H1 (cell line): Measurements from ENCODE around the gene FAM120A. TPM values are rescaled to one million over a fixed set of nuclear protein-coding genes. Genes with fewer than 3 reads are reported as not detected.

Experiments
- CTCF ChIA-PET: fragments of 300-600 bp; sonication (Branson Sonifier 250); formaldehyde crosslinking; loops from one replicate; lab custom pipeline; 2021; ENCODE audit not compliant: partially characterized antibody; lab: Charles Lee
- POLR2A ChIA-PET: fragments of 300-600 bp; sonication (Branson Sonifier 250); formaldehyde crosslinking; loops from one replicate; lab custom pipeline; 2021; ENCODE audit warnings: inconsistent platforms; ENCODE audit not compliant: partially characterized antibody; lab: Charles Lee
- DNase-seq, 2 experiments: peaks; one replicate each; pipeline versions ENCODE4 v3.0.0 to v3.0.0-alpha.2; 2010 to 2022; ENCODE audit warnings: low spot score in 2 of 2, low read depth in 1 of 2, mixed read lengths in 1 of 2
- FAIRE-seq: peaks from 2 replicates; lab custom pipeline; 2011; peaks lifted over from hg19 to GRCh38; lab: Jason Lieb, UNC
- H2AFZ ChIP-seq: 2 replicates; pipeline ENCODE4 v1.8.1; 2012; ENCODE audit warnings: low read length, inconsistent platforms
- H2AK5ac ChIP-seq: 2 replicates; pipeline ENCODE4 v1.6.1; 2013; ENCODE audit warnings: low read depth, low read length
- H2BK120ac ChIP-seq: replicated peaks from 2 replicates; pipeline ENCODE3; 2013; ENCODE audit warnings: low read depth, low read length, inconsistent platforms
- H2BK12ac ChIP-seq: 2 replicates; pipeline ENCODE4 v1.6.1; 2013; ENCODE audit warnings: low read depth, low read length
- H2BK15ac ChIP-seq: 2 replicates; pipeline ENCODE4 v1.6.1; 2013; ENCODE audit warnings: low read length
- H2BK20ac ChIP-seq: 2 replicates; pipeline ENCODE4 v1.6.1; 2013; ENCODE audit warnings: low read length
- H2BK5ac ChIP-seq: 2 replicates; pipeline ENCODE4 v1.6.1; 2013; ENCODE audit warnings: low read depth, low read length
- H3K14ac ChIP-seq: 2 replicates; pipeline ENCODE4 v1.6.1; 2013; ENCODE audit warnings: inconsistent platforms; ENCODE audit not compliant: insufficient read length
- H3K18ac ChIP-seq: 2 replicates; pipeline ENCODE4 v1.6.1; 2013; ENCODE audit warnings: low read length; ENCODE audit errors: extremely low read depth
- H3K23ac ChIP-seq: 2 replicates; pipeline ENCODE4 v1.6.1; 2013; ENCODE audit warnings: inconsistent platforms; ENCODE audit not compliant: insufficient read length
- H3K23me2 ChIP-seq: 2 replicates; pipeline ENCODE4 v1.6.1; 2013; ENCODE audit warnings: low read depth, low read length
- H3K27ac ChIP-seq: 2 replicates; pipeline ENCODE4 v1.6.1; 2011; ENCODE audit warnings: low read depth, low read length, inconsistent platforms
- H3K27me3 ChIP-seq, 4 experiments: replicated peaks in 1 of 4; 1 replicate in 1 of 4; 2 replicates in 3 of 4; pipeline versions ENCODE4 v1.6.1 to v1.8.1; 2011 to 2013; ENCODE audit warnings: low read length in 3 of 4, mild to moderate bottlenecking in 3 of 4, inconsistent platforms in 2 of 4, mixed read lengths in 2 of 4, moderate library complexity in 1 of 4; ENCODE audit not compliant: control insufficient read depth in 3 of 4, insufficient read depth in 3 of 4; ENCODE audit errors: extremely low read depth in 1 of 4
- H3K36me3 ChIP-seq, 4 experiments: 2 replicates each; pipeline versions ENCODE4 v1.6.1 to v1.8.1; 2011 to 2013; ENCODE audit warnings: mild to moderate bottlenecking in 4 of 4, low read length in 3 of 4, moderate library complexity in 2 of 4, control low read depth in 1 of 4, inconsistent platforms in 1 of 4; ENCODE audit not compliant: insufficient read depth in 4 of 4, control insufficient read depth in 2 of 4
- H3K4ac ChIP-seq: replicated peaks from 2 replicates; pipeline ENCODE3; 2013; ENCODE audit warnings: low read length, low read depth, mixed read lengths, inconsistent platforms; ENCODE audit not compliant: insufficient read length
- H3K4me1 ChIP-seq, 4 experiments: replicated peaks in 1 of 4; 1 replicate in 1 of 4; 2 replicates in 3 of 4; pipeline versions ENCODE4 v1.6.1 to v1.8.1; 2011 to 2013; ENCODE audit warnings: low read length in 3 of 4, inconsistent platforms in 2 of 4, mixed read lengths in 1 of 4; ENCODE audit not compliant: insufficient read depth in 4 of 4, control insufficient read depth in 3 of 4
- H3K4me2 ChIP-seq, 2 experiments: 2 replicates each; pipeline versions ENCODE4 v1.6.1 to v1.8.1; 2011 to 2013; ENCODE audit warnings: low read depth in 2 of 2, low read length in 2 of 2, control low read depth in 1 of 2, inconsistent platforms in 1 of 2, mild to moderate bottlenecking in 1 of 2; ENCODE audit not compliant: insufficient read depth in 1 of 2
- H3K4me3 ChIP-seq, 4 experiments: fragments of 200-600, 300-600 bp in 1 of 4; sonication (generic), shearing (Covaris generic), sonication (Bioruptor Twin) in 1 of 4; 2 replicates each; pipeline versions ENCODE4 v1.5.1 to v1.8.1; 2011 to 2016; ENCODE audit warnings: low read length in 4 of 4, low read depth in 3 of 4, control low read depth in 2 of 4, inconsistent platforms in 2 of 4, mild to moderate bottlenecking in 2 of 4, mixed read lengths in 1 of 4, moderate library complexity in 1 of 4; ENCODE audit not compliant: insufficient read depth in 2 of 4; ENCODE audit errors: extremely low read depth in 1 of 4
- H3K56ac ChIP-seq: replicated peaks from 2 replicates; pipeline ENCODE3; 2013; ENCODE audit warnings: low read depth, mild to moderate bottlenecking, mixed read lengths, low read length, inconsistent platforms; ENCODE audit not compliant: insufficient read length
- H3K79me1 ChIP-seq: 2 replicates; pipeline ENCODE4 v1.6.1; 2013; ENCODE audit warnings: low read depth, low read length, control low read depth
- H3K79me2 ChIP-seq, 2 experiments: 2 replicates each; pipeline versions ENCODE4 v1.6.1 to v1.8.1; 2012 to 2013; ENCODE audit warnings: low read length in 2 of 2, mild to moderate bottlenecking in 2 of 2, inconsistent platforms in 1 of 2; ENCODE audit not compliant: insufficient read depth in 2 of 2, control insufficient read depth in 1 of 2
- H3K9ac ChIP-seq, 4 experiments: replicated peaks in 1 of 4; 1 replicate in 1 of 4; 2 replicates in 3 of 4; pipeline versions ENCODE4 v1.6.1 to v1.8.1; 2011 to 2013; ENCODE audit warnings: low read depth in 3 of 4, low read length in 3 of 4, control low read depth in 2 of 4, mild to moderate bottlenecking in 2 of 4, moderate library complexity in 2 of 4, inconsistent platforms in 1 of 4; ENCODE audit errors: extremely low read depth in 1 of 4
- H3K9me3 ChIP-seq, 2 experiments: 2 replicates each; pipeline versions ENCODE4 v1.6.1 to v1.8.1; 2012 to 2013; ENCODE audit warnings: mild to moderate bottlenecking in 2 of 2, moderate library complexity in 2 of 2, control low read depth in 1 of 2, inconsistent platforms in 1 of 2, low read depth in 1 of 2, low read length in 1 of 2, mixed read lengths in 1 of 2; ENCODE audit not compliant: insufficient read depth in 2 of 2
- H4K20me1 ChIP-seq, 2 experiments: replicated peaks in 1 of 2; 2 replicates each; pipeline versions ENCODE3 to v1.8.1; 2011 to 2013; ENCODE audit warnings: inconsistent platforms in 2 of 2, low read length in 2 of 2, mild to moderate bottlenecking in 1 of 2; ENCODE audit not compliant: insufficient read depth in 2 of 2, control insufficient read depth in 1 of 2
- H4K5ac ChIP-seq: 2 replicates; pipeline ENCODE4 v1.6.1; 2013; ENCODE audit warnings: low read length, low read depth, mixed read lengths, inconsistent platforms; ENCODE audit not compliant: insufficient read length
- H4K8ac ChIP-seq: 2 replicates; pipeline ENCODE4 v1.8.0; 2013; ENCODE audit warnings: mild to moderate bottlenecking, moderate library complexity, low read length, inconsistent platforms; ENCODE audit not compliant: insufficient read depth; ENCODE audit errors: extremely low read depth
- H4K91ac ChIP-seq: replicated peaks from 2 replicates; pipeline ENCODE3; 2013; ENCODE audit warnings: low read length, mixed read lengths, inconsistent platforms; ENCODE audit not compliant: insufficient read length
- CEBPB ChIP-seq: IDR thresholded peaks from 2 replicates; pipeline ENCODE4 v1.6.1; 2012; ENCODE audit warnings: low read depth, low read length
- HDAC2 ChIP-seq, 2 experiments: fragments of 300-600 bp in 1 of 2; sonication (generic) in 1 of 2; IDR thresholded peaks; 2 replicates each; pipeline ENCODE4 v1.6.1; 2011 to 2012; ENCODE audit warnings: low read depth in 2 of 2, low read length in 2 of 2, mild to moderate bottlenecking in 2 of 2, moderate library complexity in 2 of 2, borderline replicate concordance in 1 of 2, inconsistent platforms in 1 of 2
- WGBS, 2 experiments: shearing (Covaris generic) in 1 of 2; methylation state at CpG; one replicate each; pipeline versions ENCODE4 v1.1.6 to v1.1.7; 2013 to 2015; ENCODE audit warnings: low lambda C conversion rate in 2 of 2, mixed read lengths in 2 of 2, inconsistent platforms in 1 of 2, low coverage in 1 of 2, missing lambda C conversion rate in 1 of 2; ENCODE audit not compliant: insufficient replicate concordance in 2 of 2, insufficient coverage in 1 of 2, insufficient read length in 1 of 2; ENCODE audit errors: extremely low coverage in 1 of 2, missing lambda C conversion rate in 1 of 2; 5-methylcytosine and 5-hydroxymethylcytosine counted together
- polyA plus RNA-seq, 7 experiments: library from polyadenylated mRNA; depleted of rRNA in 3 of 7; stranded (reverse) in 5 of 7; unstranded in 2 of 7; fragments of >200 nt in 5 of 7; fragments of 200-250 nt in 2 of 7; gene quantifications; 1 replicate in 5 of 7; 2 replicates in 1 of 7; 4 replicates in 1 of 7; pipeline versions ENCODE4 v1.2.1 to v1.2.3, GENCODE V29; 2011 to 2013; ENCODE audit warnings: missing spikeins in 2 of 7, mixed read lengths in 2 of 7
- total RNA-seq: library from RNA; stranded (reverse); fragmentation: NEBNext Ultra II Directional; extraction: Animal tissue kit (Norgen Biotek cat#: 25700); gene quantifications from 2 replicates; pipeline ENCODE4 v1.2.1, GENCODE V29; 2021

FAM120A gene
- total and polyA plus RNA-seq, 2 of the 8 experiments (the other 6 are each of a cell fraction or from before 2014, with no cell fraction given), result 24.9 to 54.7 TPM

- no peak overlapping the region for H2AFZ ChIP-seq
- no peak overlapping the region for H3K27ac ChIP-seq
- H4K20me1 ChIP-seq, result peaks cover 3 to 10% of the 10 kb centered on the region in 2 experiments
- no peak overlapping the region for H2BK5ac ChIP-seq
- H3K14ac ChIP-seq, result no peak overlapping the region
- no peak overlapping the region for H3K4me2 ChIP-seq
- TF ChIP-seq HDAC2 (IDR thresholded peaks at IDR 0.05; ENCODE audit: borderline replicate concordance in 1 of 2, low read depth in 2 of 2, low read length in 2 of 2) (no peak), CEBPB (no peak)
- ChIA-PET POLR2A (interaction anchor here (1.3 kb wide), 1 partner anchor 20 kb away, joined by 3 read pairs; no protein-coding TSS in a partner anchor), CTCF (no interaction called here)
- no peak overlapping the region for H2BK15ac ChIP-seq
- H2BK120ac ChIP-seq, result no peak overlapping the region
- peaks cover 14 to 70% of the 10 kb centered on the region in 2 experiments for H3K79me2 ChIP-seq
- no peaks in the 10 kb centered on the region for H3K9me3 ChIP-seq
- WGBS, 2 experiments, result 85% methylated on average over 6 of the region's 6 CpGs; no CpG with 5 or more reads in 1 of the 2 experiments
- H4K8ac ChIP-seq, result no peak overlapping the region
- peaks cover 6 to 16% (median 14%) of the 10 kb centered on the region in 4 experiments for H3K4me1 ChIP-seq
- H4K91ac ChIP-seq, result no peak overlapping the region
- H3K27me3 ChIP-seq, result no peaks in the 10 kb centered on the region
- no peaks in the 10 kb centered on the region for H3K23me2 ChIP-seq
- H3K36me3 ChIP-seq, result peaks cover 0 to 6% (median 2%) of the 10 kb centered on the region in 4 experiments; a peak in 2 of 8 replicates
- H3K4me3 ChIP-seq, result no peak overlapping the region
- no peak overlapping the region for H3K4ac ChIP-seq
- no peak for FAIRE-seq
- H2AK5ac ChIP-seq, result no peak overlapping the region
- H3K79me1 ChIP-seq, result peaks cover 14% of the 10 kb centered on the region
- no peak overlapping the region for H4K5ac ChIP-seq
- no peak overlapping the region for H2BK20ac ChIP-seq
- no peak overlapping the region for H3K23ac ChIP-seq
- H3K56ac ChIP-seq, result no peak overlapping the region
- no peak overlapping the region for H2BK12ac ChIP-seq
- no peak overlapping the region for H3K9ac ChIP-seq
- DNase-seq, result no peak
- H3K18ac ChIP-seq, result no peak overlapping the region
These were observed 19.6 kb downstream of the FAM120A start for GRCh38 chr9:93471124-93471523.
